AG04450 (cell line): ENCODE results near the gene CAVIN2. TPM values are rescaled to one million over a fixed set of nuclear protein-coding genes. Genes with fewer than 3 reads are reported as not detected.
"Not testable (repeated sequence)": the region's sequence is repeated elsewhere in the genome, so short reads cannot be mapped to it uniquely, and the experiment has no call there.

Experiments used
- CTCF ChIA-PET: fragments of 300-600, 350-600 bp; formaldehyde crosslinking; extraction: SDS; loops from one replicate; lab custom pipeline; 2022; ENCODE audit warnings: antibody characterized with exemption, inconsistent platforms; lab: Charles Lee
- POLR2A ChIA-PET: fragments of 350-600 bp; formaldehyde crosslinking; extraction: SDS; loops from one replicate; lab custom pipeline; 2021; ENCODE audit warnings: antibody characterized with exemption, inconsistent platforms; lab: Yijun Ruan, JAX
- DNase-seq: peaks from one replicate; pipeline ENCODE4 v3.0.0-alpha.2; 2011; ENCODE audit warnings: low read depth, low spot score
- H3K27ac ChIP-seq: one replicate; pipeline ENCODE4 v1.5.1; 2012; ENCODE audit warnings: low read depth, low read length, control low read depth
- H3K27me3 ChIP-seq: one replicate; pipeline ENCODE4 v1.6.0; 2012; ENCODE audit warnings: low read length; ENCODE audit not compliant: control insufficient read depth, insufficient read depth
- H3K4me3 ChIP-seq: 2 replicates; pipeline ENCODE4 v1.5.1; 2011; ENCODE audit warnings: mild to moderate bottlenecking, low read depth, low read length, control low read depth
- H3K9me3 ChIP-seq: 2 replicates; pipeline ENCODE4 v1.5.1; 2012; ENCODE audit warnings: low read length; ENCODE audit not compliant: control insufficient read depth, insufficient read depth
- CTCF ChIP-seq: IDR thresholded peaks from 2 replicates; pipeline ENCODE4 v1.5.1; 2011; ENCODE audit warnings: low read depth, low read length, control low read depth, inconsistent platforms
- polyA plus RNA-seq: library from polyadenylated mRNA; depleted of rRNA; stranded (reverse); fragments of >200 nt; gene quantifications from 2 replicates; pipeline ENCODE4 v1.2.3, GENCODE V29; 2011; rRNA removed

Gene CAVIN2
- polyA plus RNA-seq, 1 experiment, result 26.1 TPM

GRCh38 chr2:191786694-191787093 lies 60.2 kb downstream of the CAVIN2 start:
- POLR2A ChIA-PET, result interaction anchor here (1.0 kb wide), 1 partner anchor 83 kb away, joined by 6 read pairs; no protein-coding TSS in a partner anchor
- TF ChIP-seq CTCF, result no peak
- no peak overlapping the region for H3K4me3 ChIP-seq
- no peak overlapping the region for H3K27ac ChIP-seq
- no peaks in the 10 kb centered on the region for H3K9me3 ChIP-seq
- CTCF ChIA-PET, result interaction anchor here (0.7 to 1.9 kb wide), 3 partner anchors 15 to 247 kb away, joined by 3 to 6 read pairs (median 4); no protein-coding TSS in a partner anchor
- DNase-seq, result no peak
- no peaks in the 10 kb centered on the region for H3K27me3 ChIP-seq

- H3K9me3 ChIP-seq, DNase-seq, H3K27me3 ChIP-seq, H3K4me3 ChIP-seq, POLR2A ChIA-PET, CTCF ChIA-PET, H3K27ac ChIP-seq: not testable (repeated sequence)
Measured at GRCh38 chr2:191785651-191786050, 61.2 kb downstream of the CAVIN2 start.

Other genes starting within 250 kb of the CAVIN2 start
- gene NABP1, start 169.0 kb downstream of the CAVIN2 start, polyA plus RNA-seq, result 138 and 204 TPM in 2 replicates